ENCODE data around the gene ANO8.
"Not testable (repeated sequence)": the region's sequence is repeated elsewhere in the genome, so short reads cannot be mapped to it uniquely, and the experiment has no call there.

ANO8 gene

GRCh38 chr19:17334414-17335409, at the start of gene ANO8:
Gene ANO8 (minus strand): TSS chr19:17334855. CDS start chr19:17334670, 185 bp downstream.
- DNase-seq = peak; percentile 95

- DNase-seq = no peak
Measured at GRCh38 chr19:17380426-17381138, 45.9 kb upstream of the ANO8 start.

- DNase-seq = no peak
Measured at GRCh38 chr19:17379221-17379631, 44.6 kb upstream of the ANO8 start.

- DNase-seq = no peak
Measured at GRCh38 chr19:17378271-17378670, 43.6 kb upstream of the ANO8 start.

- no peak for DNase-seq
Measured at GRCh38 chr19:17376935-17377600, 42.4 kb upstream of the ANO8 start, which contains the start of gene PLVAP. Gene PLVAP (minus strand): TSS chr19:17377342. CDS start chr19:17377288, 54 bp downstream.

GRCh38 chr19:17370026-17370587, 35.5 kb upstream of the ANO8 start:
- no peak for DNase-seq

- DNase-seq = no peak
Measured at GRCh38 chr19:17365361-17365760, 30.7 kb upstream of the ANO8 start.

GRCh38 chr19:17363852-17364605, 29.4 kb upstream of the ANO8 start:
- DNase-seq = not testable (repeated sequence)

GRCh38 chr19:17359905-17360800, 25.5 kb upstream of the ANO8 start:
- no peak for DNase-seq

GRCh38 chr19:17358395-17358794, 23.7 kb upstream of the ANO8 start:
- DNase-seq = no peak

- DNase-seq = no peak
Measured at GRCh38 chr19:17357724-17358123, 23.1 kb upstream of the ANO8 start.

- DNase-seq = no peak
Measured at GRCh38 chr19:17357078-17357666, 22.5 kb upstream of the ANO8 start.

GRCh38 chr19:17353386-17353785, 18.7 kb upstream of the ANO8 start:
- DNase-seq = no peak

- DNase-seq = no peak
Measured at GRCh38 chr19:17352608-17353280, 18.1 kb upstream of the ANO8 start.

- DNase-seq = no peak
Measured at GRCh38 chr19:17351815-17352435, 17.3 kb upstream of the ANO8 start.

GRCh38 chr19:17348700-17349099, 14.0 kb upstream of the ANO8 start:
- no peak for DNase-seq

- no peak for DNase-seq
Measured at GRCh38 chr19:17347877-17348276, 13.2 kb upstream of the ANO8 start.

- DNase-seq = no peak
Measured at GRCh38 chr19:17347361-17347760, 12.7 kb upstream of the ANO8 start.

- DNase-seq = peak; percentile 68
Measured at GRCh38 chr19:17346109-17346671, 11.5 kb upstream of the ANO8 start.

Measured in CD4-positive, alpha-beta T cell treated with Interferon gamma for 1 hour (primary cell).